HFFc6 (cell line): ENCODE data around the gene CORO7. TPM values are rescaled to one million over a fixed set of nuclear protein-coding genes. Genes with fewer than 3 reads are reported as not detected.

Experiments used
- DNase-seq: peaks from one replicate; pipeline ENCODE4 v3.0.0-alpha.2; 2018
- H3K27ac Mint-ChIP-seq: 2 replicates; pipeline ENCODE4 v1.8.0; 2020; ENCODE audit warnings: mild to moderate bottlenecking, mixed read lengths
- H3K27me3 Mint-ChIP-seq: 2 replicates; pipeline ENCODE4 v1.8.0; 2021; ENCODE audit warnings: mild to moderate bottlenecking, moderate library complexity, mixed read lengths; ENCODE audit not compliant: insufficient read depth
- H3K36me3 Mint-ChIP-seq: 2 replicates; pipeline ENCODE4 v1.8.0; 2021; ENCODE audit warnings: low read depth, mixed read lengths
- H3K4me1 Mint-ChIP-seq: 2 replicates; pipeline ENCODE4 v1.8.0; 2020; ENCODE audit warnings: low read depth, mixed read lengths
- H3K4me3 Mint-ChIP-seq: 2 replicates; pipeline ENCODE4 v1.8.0; 2020; ENCODE audit warnings: mild to moderate bottlenecking, moderate library complexity, mixed read lengths
- H3K9me3 Mint-ChIP-seq: 2 replicates; pipeline ENCODE4 v1.8.0; 2020; ENCODE audit warnings: mild to moderate bottlenecking, mixed read lengths
- total RNA-seq, 6 experiments: library from RNA; stranded (reverse); fragmentation: NEBNext Ultra II Directional; extraction: Animal tissue kit (Norgen Biotek cat#: 25700); gene quantifications; 2 replicates in 1 of 6; 3 replicates in 5 of 6; pipeline ENCODE4 v1.2.3, GENCODE V29; 2021
- TF ChIP-seq, protein P1 (sequence below): fragments of 200-600 bp; sonication (generic); IDR thresholded peaks from 2 replicates; pipeline ENCODE4 v1.5.0; 2021; ENCODE audit warnings: antibody characterized with exemption, mild to moderate bottlenecking

The CORO7 gene
- total RNA-seq, 6 experiments from 2014 or later = 12.1 to 20.9 (median 17.2) TPM

GRCh38 chr16:4354512-4355409, 61.6 kb downstream of the CORO7 start:
- no peaks in the 10 kb centered on the region; the same call in 1 of the 2 replicates for H3K36me3 Mint-ChIP-seq
- no peaks in the 10 kb centered on the region for H3K9me3 Mint-ChIP-seq
- peaks cover 2% of the 10 kb centered on the region; the same call in 1 of the 2 replicates for H3K27me3 Mint-ChIP-seq
- peaks cover 21% of the 10 kb centered on the region for H3K4me1 Mint-ChIP-seq
- no peak overlapping the region for H3K4me3 Mint-ChIP-seq
- DNase-seq = no peak
- H3K27ac Mint-ChIP-seq = no peak overlapping the region
- TF ChIP-seq, protein P1, sequence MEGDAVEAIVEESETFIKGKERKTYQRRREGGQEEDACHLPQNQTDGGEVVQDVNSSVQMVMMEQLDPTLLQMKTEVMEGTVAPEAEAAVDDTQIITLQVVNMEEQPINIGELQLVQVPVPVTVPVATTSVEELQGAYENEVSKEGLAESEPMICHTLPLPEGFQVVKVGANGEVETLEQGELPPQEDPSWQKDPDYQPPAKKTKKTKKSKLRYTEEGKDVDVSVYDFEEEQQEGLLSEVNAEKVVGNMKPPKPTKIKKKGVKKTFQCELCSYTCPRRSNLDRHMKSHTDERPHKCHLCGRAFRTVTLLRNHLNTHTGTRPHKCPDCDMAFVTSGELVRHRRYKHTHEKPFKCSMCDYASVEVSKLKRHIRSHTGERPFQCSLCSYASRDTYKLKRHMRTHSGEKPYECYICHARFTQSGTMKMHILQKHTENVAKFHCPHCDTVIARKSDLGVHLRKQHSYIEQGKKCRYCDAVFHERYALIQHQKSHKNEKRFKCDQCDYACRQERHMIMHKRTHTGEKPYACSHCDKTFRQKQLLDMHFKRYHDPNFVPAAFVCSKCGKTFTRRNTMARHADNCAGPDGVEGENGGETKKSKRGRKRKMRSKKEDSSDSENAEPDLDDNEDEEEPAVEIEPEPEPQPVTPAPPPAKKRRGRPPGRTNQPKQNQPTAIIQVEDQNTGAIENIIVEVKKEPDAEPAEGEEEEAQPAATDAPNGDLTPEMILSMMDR = no peak

DNA sequence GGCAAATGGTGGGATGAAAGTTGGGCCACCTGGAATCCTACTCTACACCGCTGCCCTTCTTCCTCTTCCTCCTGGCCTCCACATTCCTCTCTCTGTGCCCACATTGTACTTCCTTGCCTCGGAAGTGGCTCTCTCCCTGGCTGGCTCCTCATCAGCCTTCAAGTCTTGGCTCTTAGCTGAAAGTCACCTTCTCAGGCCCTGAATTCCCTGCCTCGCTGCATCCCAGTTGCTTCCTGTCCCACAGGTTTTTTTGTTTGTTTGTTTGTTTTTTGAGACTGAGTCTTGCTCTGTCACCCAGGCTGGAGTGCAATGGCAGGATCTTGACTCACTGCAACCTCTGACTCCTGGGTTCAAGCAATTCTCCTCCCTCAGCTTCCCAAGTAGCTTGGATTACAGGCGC, 62.7 kb downstream of the CORO7 start:
- Mint-ChIP-seq H3K4me1 (peaks cover 21% of the 10 kb centered on the region), H3K36me3 (no peaks in the 10 kb centered on the region; the same call in 1 of the 2 replicates), H3K27me3 (peaks cover 2% of the 10 kb centered on the region; the same call in 1 of the 2 replicates), H3K4me3 (peak overlapping the region; percentile 25; the same call in 1 of the 2 replicates), H3K9me3 (no peaks in the 10 kb centered on the region), H3K27ac (peak overlapping the region; percentile 34; the same call in 1 of the 2 replicates)
- TF ChIP-seq, protein P1 = no peak
- DNase-seq = no peak

GRCh38 chr16:4352843-4353242, 63.6 kb downstream of the CORO7 start:
- peaks cover 30% of the 10 kb centered on the region for H3K4me1 Mint-ChIP-seq

DNA sequence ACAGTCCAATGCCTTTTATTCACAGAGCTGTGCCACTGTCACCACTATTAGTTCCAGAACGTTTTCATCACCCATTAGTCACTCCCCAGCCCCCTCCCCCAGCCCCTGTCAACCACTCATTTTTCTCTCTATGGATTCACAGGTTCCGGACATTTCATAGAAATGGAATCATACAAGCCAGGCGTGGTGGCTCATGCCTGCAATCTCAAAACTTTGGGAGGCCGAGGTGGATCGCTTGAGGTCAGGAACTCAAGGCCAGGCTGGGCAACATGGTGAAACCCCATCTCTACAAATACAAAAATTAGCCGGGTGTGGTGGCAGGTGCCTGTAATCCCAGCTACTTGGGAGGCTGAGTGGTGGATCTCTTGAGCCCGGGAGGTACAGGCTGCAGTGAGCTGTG, 64.5 kb downstream of the CORO7 start:
- peaks cover 2% of the 10 kb centered on the region; the same call in 1 of the 2 replicates for H3K27me3 Mint-ChIP-seq
- H3K4me1 Mint-ChIP-seq = peaks cover 30% of the 10 kb centered on the region
- peak overlapping the region; percentile 98 for H3K4me3 Mint-ChIP-seq
- TF ChIP-seq, protein P1 = no peak
- peak overlapping the region; percentile 81 for H3K27ac Mint-ChIP-seq
- no peaks in the 10 kb centered on the region; the same call in 1 of the 2 replicates for H3K36me3 Mint-ChIP-seq
- H3K9me3 Mint-ChIP-seq = no peaks in the 10 kb centered on the region
- peak; percentile 47 for DNase-seq

More at GRCh38 chr16:4352843-4353242, 63.6 kb downstream of the CORO7 start:
- Mint-ChIP-seq H3K9me3 (no peaks in the 10 kb centered on the region), H3K27me3 (peaks cover 2% of the 10 kb centered on the region; the same call in 1 of the 2 replicates), H3K36me3 (no peaks in the 10 kb centered on the region; the same call in 1 of the 2 replicates), H3K4me3 (no peak overlapping the region), H3K27ac (no peak overlapping the region; the same call in 1 of the 2 replicates)
- DNase-seq = no peak
- TF ChIP-seq, protein P1 = no peak

- TF ChIP-seq, protein P1 = peak; percentile 53; the same call in 1 of the 2 replicates
- peaks cover 30% of the 10 kb centered on the region for H3K4me1 Mint-ChIP-seq
- peak within 1 kb of the TSS; percentile 98 for H3K4me3 Mint-ChIP-seq
- no peaks in the 10 kb centered on the region; the same call in 1 of the 2 replicates for H3K36me3 Mint-ChIP-seq
- peak within 1 kb of the TSS; percentile 81 for H3K27ac Mint-ChIP-seq
- no peaks in the 10 kb centered on the region for H3K9me3 Mint-ChIP-seq
- peak; percentile 88 for DNase-seq
- peaks cover 2% of the 10 kb centered on the region; the same call in 1 of the 2 replicates for H3K27me3 Mint-ChIP-seq
These were observed 65.4 kb downstream of the CORO7 start, which contains the start of gene PAM16 for GRCh38 chr16:4350787-4351659. PAM16 (minus strand) TSS chr16:4351321; CDS start chr16:4351234, 87 bp downstream.
